Measurements from ENCODE around the gene TRAFD1.

- no peak for TF ChIP-seq TEAD2 (tag; IDR thresholded peaks at IDR 0.05)
- no peak for TF ChIP-seq ELK1 (CRISPR knock-in tag; IDR thresholded peaks at IDR 0.05)
Observed at GRCh38 chr12:112185093-112185923, 59.9 kb downstream of the TRAFD1 start.
